MM.1S (cell line): Measurements from ENCODE around the gene BPGM.

Experiments used
- DNase-seq: peaks from one replicate; pipeline ENCODE4 v3.0.0-alpha.2; 2015
- H2AFZ ChIP-seq: fragments of 300-600 bp; sonication (generic); 2 replicates; pipeline ENCODE4 v1.6.0; 2016; ENCODE audit warnings: antibody characterized with exemption, low read length
- H3F3A ChIP-seq: fragments of 300-600 bp; sonication (generic); 2 replicates; pipeline ENCODE4 v1.6.1; 2016; ENCODE audit warnings: mild to moderate bottlenecking, antibody characterized with exemption, low read length, moderate library complexity, mixed read lengths; ENCODE audit not compliant: insufficient read depth
- H3K27ac ChIP-seq: fragments of 300-600 bp; sonication (generic); 2 replicates; pipeline ENCODE4 v1.5.1; 2016; ENCODE audit warnings: mild to moderate bottlenecking, low read length
- H3K27me3 ChIP-seq: fragments of 300-600 bp; sonication (generic); replicated peaks from 2 replicates; pipeline ENCODE4 v1.6.0; 2016; ENCODE audit warnings: low read length; ENCODE audit not compliant: insufficient read depth
- H3K36me3 ChIP-seq: fragments of 300-600 bp; sonication (generic); replicated peaks from 2 replicates; pipeline ENCODE4 v1.6.1; 2016; ENCODE audit warnings: mild to moderate bottlenecking, low read length, mixed read lengths; ENCODE audit not compliant: insufficient read depth
- H3K4me1 ChIP-seq: fragments of 300-600 bp; sonication (generic); 2 replicates; pipeline ENCODE4 v1.6.1; 2016; ENCODE audit warnings: low read length, mixed read lengths
- H3K4me2 ChIP-seq: fragments of 300-600 bp; sonication (generic); 2 replicates; pipeline ENCODE4 v1.6.0; 2016; ENCODE audit warnings: low read depth, low read length
- H3K4me3 ChIP-seq: fragments of 300-600 bp; sonication (generic); 2 replicates; pipeline ENCODE4 v1.5.1; 2016; ENCODE audit warnings: low read length, mixed read lengths
- H3K79me2 ChIP-seq: fragments of 300-600 bp; sonication (generic); 2 replicates; pipeline ENCODE4 v1.6.1; 2016; ENCODE audit warnings: mixed run types, low read length, mixed read lengths
- H3K9ac ChIP-seq: fragments of 300-600 bp; sonication (generic); 2 replicates; pipeline ENCODE4 v1.6.1; 2016; ENCODE audit warnings: low read length, mixed read lengths
- H3K9me2 ChIP-seq: fragments of 300-600 bp; sonication (generic); replicated peaks from 2 replicates; pipeline ENCODE4 v1.6.1; 2016; ENCODE audit warnings: mild to moderate bottlenecking, low read length, mixed read lengths; ENCODE audit not compliant: insufficient read depth
- H3K9me3 ChIP-seq: fragments of 300-600 bp; sonication (generic); replicated peaks from 2 replicates; pipeline ENCODE4 v1.6.1; 2016; ENCODE audit warnings: mild to moderate bottlenecking, low read length, mixed read lengths; ENCODE audit not compliant: insufficient read depth
- H4K20me1 ChIP-seq: fragments of 300-600 bp; sonication (generic); 2 replicates; pipeline ENCODE4 v1.6.1; 2016; ENCODE audit warnings: mild to moderate bottlenecking, low read length, moderate library complexity, mixed read lengths; ENCODE audit not compliant: insufficient read depth
- EZH2 ChIP-seq: fragments of 300-600 bp; sonication (generic); optimal IDR thresholded peaks from 2 replicates; pipeline ENCODE3; 2017; ENCODE audit warnings: low read depth, mild to moderate bottlenecking, antibody characterized with exemption, low read length, mixed read lengths
- EZH2phosphoT487 ChIP-seq: fragments of 300-600 bp; sonication (generic); IDR thresholded peaks from 2 replicates; pipeline ENCODE4 v1.6.1; 2018; ENCODE audit warnings: antibody characterized with exemption, low read length
- TF ChIP-seq, protein P1 (sequence below): fragments of 300-600 bp; sonication (generic); IDR thresholded peaks from 2 replicates; pipeline ENCODE4 v1.5.1; 2016; ENCODE audit warnings: antibody characterized with exemption, low read length, mixed read lengths

The BPGM gene

DNA sequence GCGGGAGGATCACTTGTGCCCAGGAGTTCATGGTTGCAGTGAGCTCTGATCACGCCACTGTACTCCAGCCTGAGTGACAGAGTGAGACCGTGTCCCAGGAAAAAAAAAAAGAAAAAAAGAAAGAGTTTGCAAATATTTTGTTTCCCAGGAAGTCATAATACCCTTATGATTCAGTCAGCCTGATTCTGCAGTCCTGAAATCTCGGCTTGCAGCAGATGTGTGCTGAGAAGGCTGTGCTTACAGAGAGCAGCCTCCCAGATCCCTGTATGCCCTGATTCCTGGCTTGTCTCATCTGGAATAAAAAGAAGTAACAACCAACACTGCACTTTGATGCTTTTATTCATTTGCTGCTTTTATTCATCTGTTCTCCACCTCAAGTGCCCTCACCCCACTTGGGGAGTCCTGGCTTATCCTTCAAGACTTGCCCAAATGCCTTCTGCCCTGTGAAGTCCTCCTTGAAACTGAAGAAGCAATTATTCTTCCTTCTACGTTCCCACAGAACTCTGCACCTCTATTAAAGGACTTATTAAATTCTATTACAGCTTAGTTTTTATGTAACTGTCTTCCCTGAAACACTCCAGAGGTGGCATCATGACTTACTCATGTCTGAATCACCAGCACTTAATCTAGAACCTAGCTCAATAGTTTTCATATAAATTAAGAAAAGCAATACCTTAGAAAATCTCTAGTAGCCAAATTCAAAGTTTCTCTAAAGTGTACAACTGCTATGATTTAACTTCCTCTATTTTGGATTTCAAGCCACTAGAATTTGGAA is 27.7 kb upstream of the BPGM start:
- no peak for DNase-seq
- no peaks in the 10 kb centered on the region for H3K9me2 ChIP-seq
- H3K4me3 ChIP-seq, result no peak overlapping the region
- H3K36me3 ChIP-seq, result no peaks in the 10 kb centered on the region
- no peaks in the 10 kb centered on the region for H3F3A ChIP-seq
- H2AFZ ChIP-seq, result no peak overlapping the region
- no peaks in the 10 kb centered on the region for H4K20me1 ChIP-seq
- TF ChIP-seq, protein P1, sequence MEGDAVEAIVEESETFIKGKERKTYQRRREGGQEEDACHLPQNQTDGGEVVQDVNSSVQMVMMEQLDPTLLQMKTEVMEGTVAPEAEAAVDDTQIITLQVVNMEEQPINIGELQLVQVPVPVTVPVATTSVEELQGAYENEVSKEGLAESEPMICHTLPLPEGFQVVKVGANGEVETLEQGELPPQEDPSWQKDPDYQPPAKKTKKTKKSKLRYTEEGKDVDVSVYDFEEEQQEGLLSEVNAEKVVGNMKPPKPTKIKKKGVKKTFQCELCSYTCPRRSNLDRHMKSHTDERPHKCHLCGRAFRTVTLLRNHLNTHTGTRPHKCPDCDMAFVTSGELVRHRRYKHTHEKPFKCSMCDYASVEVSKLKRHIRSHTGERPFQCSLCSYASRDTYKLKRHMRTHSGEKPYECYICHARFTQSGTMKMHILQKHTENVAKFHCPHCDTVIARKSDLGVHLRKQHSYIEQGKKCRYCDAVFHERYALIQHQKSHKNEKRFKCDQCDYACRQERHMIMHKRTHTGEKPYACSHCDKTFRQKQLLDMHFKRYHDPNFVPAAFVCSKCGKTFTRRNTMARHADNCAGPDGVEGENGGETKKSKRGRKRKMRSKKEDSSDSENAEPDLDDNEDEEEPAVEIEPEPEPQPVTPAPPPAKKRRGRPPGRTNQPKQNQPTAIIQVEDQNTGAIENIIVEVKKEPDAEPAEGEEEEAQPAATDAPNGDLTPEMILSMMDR, result no peak
- TF ChIP-seq EZH2phosphoT487 (no peak), EZH2 (no peak)
- no peaks in the 10 kb centered on the region for H3K27me3 ChIP-seq
- no peak overlapping the region for H3K4me2 ChIP-seq
- no peaks in the 10 kb centered on the region for H3K79me2 ChIP-seq
- no peak overlapping the region for H3K27ac ChIP-seq
- no peaks in the 10 kb centered on the region for H3K4me1 ChIP-seq
- H3K9me3 ChIP-seq, result no peaks in the 10 kb centered on the region
- no peak overlapping the region for H3K9ac ChIP-seq

DNA sequence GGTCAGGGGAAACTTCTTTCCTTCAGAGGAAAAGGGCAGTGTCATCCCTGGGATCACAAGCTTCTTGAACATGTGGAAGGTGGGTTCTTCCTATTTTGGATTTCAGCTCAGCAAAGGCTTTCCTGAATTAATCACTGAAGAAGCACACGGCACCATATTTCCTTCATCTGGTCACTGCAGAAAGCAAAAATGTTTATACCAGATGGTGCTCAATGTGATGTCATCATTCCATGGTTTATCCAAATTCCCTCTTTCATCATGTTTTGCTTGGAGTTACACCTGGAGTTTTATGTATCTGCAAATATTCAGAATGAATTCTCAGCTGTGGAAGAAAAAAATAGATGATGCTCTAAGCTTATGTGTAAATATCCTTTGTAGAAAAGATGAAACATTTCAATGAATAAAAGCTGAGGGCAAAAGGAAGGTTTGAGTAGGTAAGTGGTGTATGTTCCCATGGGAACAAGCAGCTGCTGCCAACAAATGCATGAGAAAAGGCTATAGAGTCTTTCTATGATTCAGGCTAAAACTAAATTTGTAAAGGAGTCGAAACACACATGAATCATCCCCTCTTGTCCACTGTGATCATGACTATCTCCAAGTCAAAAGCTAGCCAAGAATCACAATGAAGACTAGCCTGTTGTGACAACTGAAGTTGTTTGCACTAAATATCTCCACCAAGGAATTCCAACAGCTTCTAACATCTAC is 26.9 kb upstream of the BPGM start:
- Histone ChIP-seq H3K79me2 (no peaks in the 10 kb centered on the region), H3K4me3 (no peak overlapping the region), H2AFZ (no peak overlapping the region), H3K4me2 (no peak overlapping the region), H3F3A (no peaks in the 10 kb centered on the region), H3K9me2 (no peaks in the 10 kb centered on the region), H3K4me1 (no peaks in the 10 kb centered on the region), H3K27me3 (no peaks in the 10 kb centered on the region), H3K36me3 (no peaks in the 10 kb centered on the region), H3K9ac (no peak overlapping the region), H4K20me1 (no peaks in the 10 kb centered on the region), H3K27ac (no peak overlapping the region), H3K9me3 (no peaks in the 10 kb centered on the region)
- DNase-seq, result no peak
- TF ChIP-seq, protein P1, result no peak
- no peak for TF ChIP-seq EZH2
- no peak for TF ChIP-seq EZH2phosphoT487

DNA sequence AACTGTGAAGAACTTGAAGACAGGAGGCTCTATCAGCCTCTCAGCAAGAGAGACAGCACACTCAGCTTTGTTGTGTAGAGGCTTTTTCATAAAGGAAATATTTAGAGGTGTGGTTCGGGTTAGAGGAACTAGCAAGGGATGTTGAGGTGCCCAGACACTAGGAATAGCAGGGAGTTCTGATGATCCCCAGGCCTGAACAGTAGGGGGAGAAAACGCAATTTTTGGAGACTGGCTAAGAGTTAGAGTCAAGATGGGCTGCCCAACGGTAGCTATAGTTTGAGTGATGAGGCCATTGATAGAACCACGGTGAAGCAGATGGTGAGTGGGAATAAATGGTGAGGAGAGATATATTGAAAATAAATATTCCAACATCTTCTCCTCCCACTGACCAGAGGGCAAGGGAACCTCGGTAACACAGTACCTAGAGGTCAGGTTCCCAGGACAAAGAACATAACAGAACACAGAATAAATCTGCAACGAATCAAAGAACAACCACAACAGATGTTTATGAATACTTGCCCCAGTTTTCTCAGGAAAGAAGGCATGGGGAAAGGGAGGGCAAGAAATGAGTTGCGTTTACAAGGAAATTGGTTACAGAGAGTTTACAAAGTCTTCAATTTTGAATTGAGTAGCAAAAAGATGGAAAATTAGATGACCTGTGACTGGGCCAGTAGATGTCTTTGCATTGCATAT is 24.2 kb upstream of the BPGM start:
- no peak overlapping the region for H3K4me2 ChIP-seq
- H4K20me1 ChIP-seq, result no peaks in the 10 kb centered on the region
- no peaks in the 10 kb centered on the region for H3K36me3 ChIP-seq
- H3K4me1 ChIP-seq, result no peaks in the 10 kb centered on the region
- H3K27me3 ChIP-seq, result no peaks in the 10 kb centered on the region
- H2AFZ ChIP-seq, result no peak overlapping the region
- no peaks in the 10 kb centered on the region for H3F3A ChIP-seq
- no peak overlapping the region for H3K27ac ChIP-seq
- no peak overlapping the region for H3K9ac ChIP-seq
- DNase-seq, result no peak
- no peaks in the 10 kb centered on the region for H3K9me3 ChIP-seq
- H3K9me2 ChIP-seq, result no peaks in the 10 kb centered on the region
- H3K79me2 ChIP-seq, result no peaks in the 10 kb centered on the region
- TF ChIP-seq, protein P1, result no peak
- no peak for TF ChIP-seq EZH2phosphoT487
- TF ChIP-seq EZH2, result no peak
- no peak overlapping the region for H3K4me3 ChIP-seq
